Thyroid gland (tissue), 4 donors: ENCODE measurements around the gene SOD1. TPM values are rescaled to one million over a fixed set of nuclear protein-coding genes. Genes with fewer than 3 reads are reported as not detected.

Source experiments
- DNase-seq, 2 donors: peaks; one replicate each; pipeline ENCODE4 v3.0.0-alpha.2; 2019
- H3K27ac ChIP-seq, 3 donors: fragments of 200-600 bp; sonication (generic); 1 replicate in 2 of 3; 2 replicates in 1 of 3; pipeline ENCODE4 v1.5.1; 2016 to 2019; ENCODE audit warnings: mild to moderate bottlenecking in 1 of 3, moderate library complexity in 1 of 3
- H3K27me3 ChIP-seq: fragments of 200-600 bp; sonication (generic); one replicate; pipeline ENCODE4 v1.5.1; 2019
- H3K36me3 ChIP-seq, 2 donors: fragments of 200-600 bp; sonication (generic); one replicate each; pipeline ENCODE4 v1.5.1; 2016 to 2019
- H3K4me1 ChIP-seq, 2 donors: fragments of 200-600 bp; sonication (generic); one replicate each; pipeline ENCODE4 v1.5.1; 2017 to 2019
- H3K4me3 ChIP-seq, 3 donors: fragments of 200-600 bp; sonication (generic); replicated peaks in 1 of 3; 1 replicate in 2 of 3; 2 replicates in 1 of 3; pipeline ENCODE4 v1.5.1; 2016; ENCODE audit warnings: mild to moderate bottlenecking in 1 of 3
- H3K9me3 ChIP-seq: fragments of 200-600 bp; sonication (generic); one replicate; pipeline ENCODE4 v1.5.1; 2017
- CTCF ChIP-seq, 6 experiments: fragments of 200-600 bp in 3 of 6; fragments of 450-650 bp in 3 of 6; sonication (generic) in 3 of 6; IDR thresholded peaks; one replicate each; pipeline ENCODE4 v1.5.1; 2016 to 2019; ENCODE audit warnings: antibody characterized with exemption in 6 of 6, mild to moderate bottlenecking in 2 of 6, inconsistent platforms in 1 of 6, moderate library complexity in 1 of 6
- POLR2A ChIP-seq, 2 donors: fragments of 450-650 bp; IDR thresholded peaks; one replicate each; pipeline ENCODE4 v1.6.1; 2017; ENCODE audit warnings: antibody characterized with exemption in 2 of 2, mild to moderate bottlenecking in 2 of 2, moderate library complexity in 1 of 2
- WGBS, 2 donors: methylation state at CpG; one replicate each; pipeline ENCODE4 v1.1.5; 2017; 5-methylcytosine and 5-hydroxymethylcytosine counted together
- intact Hi-C: fragments of 100-400 bp; cut with DNase I; formaldehyde crosslinking; loops from one replicate; pipeline ENCODE4 v1.15.1; 2023
- total RNA-seq, 4 donors: library from RNA; depleted of rRNA; stranded (reverse); fragments of >200 nt; gene quantifications; one replicate each; pipeline ENCODE4 v1.2.3, GENCODE V29; 2016

Gene SOD1
- total RNA-seq, 4 donors from 2014 or later: 147 to 331 (median 261) TPM

GRCh38 chr21:31688603-31689368 is 29.3 kb downstream of the SOD1 start:
- Histone ChIP-seq H3K9me3 (no peaks in the 10 kb centered on the region), H3K4me1 (no peaks in the 10 kb centered on the region), H3K27ac (no peak overlapping the region), H3K36me3 (peaks cover 57 to 81% of the 10 kb centered on the region in 2 donors), H3K4me3 (no peak overlapping the region), H3K27me3 (no peaks in the 10 kb centered on the region)
- no peak for DNase-seq
- TF ChIP-seq POLR2A (IDR thresholded peaks at IDR 0.05) (no peak), CTCF (IDR thresholded peaks at IDR 0.05) (no peak)
- intact Hi-C loops: no loop called here
- 97 to 98% methylated on average over 5 of the region's 5 CpGs for WGBS, 2 donors

- H3K4me3 ChIP-seq: no peak overlapping the region
- DNase-seq: no peak
- no peak overlapping the region for H3K27ac ChIP-seq
- peaks cover 37 to 64% of the 10 kb centered on the region in 2 donors for H3K36me3 ChIP-seq
- no peaks in the 10 kb centered on the region for H3K27me3 ChIP-seq
- H3K9me3 ChIP-seq: no peaks in the 10 kb centered on the region
- no peaks in the 10 kb centered on the region for H3K4me1 ChIP-seq
- TF ChIP-seq POLR2A (IDR thresholded peaks at IDR 0.05) (no peak), CTCF (IDR thresholded peaks at IDR 0.05) (no peak)
- intact Hi-C loops: no loop called here
- WGBS, 2 donors: 97% methylated on average over 16 of the region's 16 CpGs
Measured at GRCh38 chr21:31693222-31693621, 33.7 kb downstream of the SOD1 start.

- intact Hi-C loops: no loop called here
- Histone ChIP-seq H3K9me3 (no peaks in the 10 kb centered on the region), H3K27me3 (no peaks in the 10 kb centered on the region), H3K36me3 (peaks cover 41 to 55% of the 10 kb centered on the region in 2 donors), H3K4me1 (no peaks in the 10 kb centered on the region), H3K4me3 (no peak overlapping the region), H3K27ac (no peak overlapping the region)
- DNase-seq: no peak
- 93 to 96% methylated on average over 6 of the region's 6 CpGs for WGBS, 2 donors
- TF ChIP-seq CTCF (IDR thresholded peaks at IDR 0.05) (no peak), POLR2A (IDR thresholded peaks at IDR 0.05) (no peak)
Measured at GRCh38 chr21:31696424-31696823, 36.9 kb downstream of the SOD1 start.

GRCh38 chr21:31698461-31698860 is 39.0 kb downstream of the SOD1 start:
- Histone ChIP-seq H3K4me1 (no peaks in the 10 kb centered on the region), H3K27ac (no peak overlapping the region), H3K9me3 (no peaks in the 10 kb centered on the region), H3K4me3 (no peak overlapping the region), H3K36me3 (peaks cover 26 to 43% of the 10 kb centered on the region in 2 donors), H3K27me3 (no peaks in the 10 kb centered on the region)
- no peak for TF ChIP-seq CTCF (IDR thresholded peaks at IDR 0.05)
- TF ChIP-seq POLR2A (IDR thresholded peaks at IDR 0.05): no peak
- DNase-seq: no peak
- intact Hi-C loops: no loop called here

GRCh38 chr21:31700040-31700439 is 40.5 kb downstream of the SOD1 start:
- no peak overlapping the region for H3K4me3 ChIP-seq
- intact Hi-C loops: no loop called here
- no peaks in the 10 kb centered on the region for H3K4me1 ChIP-seq
- no peak for DNase-seq
- H3K27me3 ChIP-seq: no peaks in the 10 kb centered on the region
- 97% methylated on average over 3 of the region's 3 CpGs for WGBS, 2 donors
- H3K9me3 ChIP-seq: no peaks in the 10 kb centered on the region
- no peak for TF ChIP-seq CTCF (IDR thresholded peaks at IDR 0.05)
- peaks cover 26 to 29% of the 10 kb centered on the region in 2 donors for H3K36me3 ChIP-seq
- no peak overlapping the region for H3K27ac ChIP-seq
